Measurements from ENCODE around the gene AFP.

DNA sequence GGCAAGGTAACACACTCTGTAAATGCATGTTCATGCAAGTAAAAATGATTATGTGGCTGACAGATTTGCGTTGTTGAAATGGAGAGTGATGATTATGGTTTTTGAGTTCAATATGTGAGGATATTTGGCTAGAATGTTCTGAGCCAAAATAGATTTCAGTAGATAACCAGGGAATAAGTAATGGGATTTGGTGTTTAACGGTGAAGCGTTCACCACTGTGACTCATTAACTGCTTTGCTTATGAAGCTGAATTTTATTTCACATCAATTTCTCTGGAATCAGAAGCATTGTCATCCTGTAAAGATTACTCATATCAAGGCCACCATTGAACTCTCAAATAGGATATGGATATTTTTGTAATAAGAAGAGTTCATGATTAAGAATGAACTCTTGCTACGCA lies 11.7 kb downstream of the AFP start:
- TF ChIP-seq, protein P1, sequence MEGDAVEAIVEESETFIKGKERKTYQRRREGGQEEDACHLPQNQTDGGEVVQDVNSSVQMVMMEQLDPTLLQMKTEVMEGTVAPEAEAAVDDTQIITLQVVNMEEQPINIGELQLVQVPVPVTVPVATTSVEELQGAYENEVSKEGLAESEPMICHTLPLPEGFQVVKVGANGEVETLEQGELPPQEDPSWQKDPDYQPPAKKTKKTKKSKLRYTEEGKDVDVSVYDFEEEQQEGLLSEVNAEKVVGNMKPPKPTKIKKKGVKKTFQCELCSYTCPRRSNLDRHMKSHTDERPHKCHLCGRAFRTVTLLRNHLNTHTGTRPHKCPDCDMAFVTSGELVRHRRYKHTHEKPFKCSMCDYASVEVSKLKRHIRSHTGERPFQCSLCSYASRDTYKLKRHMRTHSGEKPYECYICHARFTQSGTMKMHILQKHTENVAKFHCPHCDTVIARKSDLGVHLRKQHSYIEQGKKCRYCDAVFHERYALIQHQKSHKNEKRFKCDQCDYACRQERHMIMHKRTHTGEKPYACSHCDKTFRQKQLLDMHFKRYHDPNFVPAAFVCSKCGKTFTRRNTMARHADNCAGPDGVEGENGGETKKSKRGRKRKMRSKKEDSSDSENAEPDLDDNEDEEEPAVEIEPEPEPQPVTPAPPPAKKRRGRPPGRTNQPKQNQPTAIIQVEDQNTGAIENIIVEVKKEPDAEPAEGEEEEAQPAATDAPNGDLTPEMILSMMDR (IDR thresholded peaks at IDR 0.05; ENCODE audit: poor library complexity) = no peak
- no peak for TF ChIP-seq EZH2 (IDR thresholded peaks at IDR 0.05; ENCODE audit: borderline replicate concordance)
